NB4 (cell line): ENCODE data around the gene WDR20.

ENCODE experiments used
- POLR2A ChIP-seq: IDR thresholded peaks from 2 replicates; pipeline ENCODE4 v1.6.1; 2011; ENCODE audit warnings: mild to moderate bottlenecking; ENCODE audit not compliant: insufficient read length; ENCODE audit errors: extremely low read depth
- TF ChIP-seq, protein P1 (sequence below): IDR thresholded peaks from one replicate; pipeline ENCODE4 v1.5.1; 2012; ENCODE audit warnings: low read depth, low read length
- TF ChIP-seq, protein P2 (sequence below): IDR thresholded peaks from 2 replicates; pipeline ENCODE4 v1.6.1; 2011; ENCODE audit warnings: low read depth, low read length

DNA sequence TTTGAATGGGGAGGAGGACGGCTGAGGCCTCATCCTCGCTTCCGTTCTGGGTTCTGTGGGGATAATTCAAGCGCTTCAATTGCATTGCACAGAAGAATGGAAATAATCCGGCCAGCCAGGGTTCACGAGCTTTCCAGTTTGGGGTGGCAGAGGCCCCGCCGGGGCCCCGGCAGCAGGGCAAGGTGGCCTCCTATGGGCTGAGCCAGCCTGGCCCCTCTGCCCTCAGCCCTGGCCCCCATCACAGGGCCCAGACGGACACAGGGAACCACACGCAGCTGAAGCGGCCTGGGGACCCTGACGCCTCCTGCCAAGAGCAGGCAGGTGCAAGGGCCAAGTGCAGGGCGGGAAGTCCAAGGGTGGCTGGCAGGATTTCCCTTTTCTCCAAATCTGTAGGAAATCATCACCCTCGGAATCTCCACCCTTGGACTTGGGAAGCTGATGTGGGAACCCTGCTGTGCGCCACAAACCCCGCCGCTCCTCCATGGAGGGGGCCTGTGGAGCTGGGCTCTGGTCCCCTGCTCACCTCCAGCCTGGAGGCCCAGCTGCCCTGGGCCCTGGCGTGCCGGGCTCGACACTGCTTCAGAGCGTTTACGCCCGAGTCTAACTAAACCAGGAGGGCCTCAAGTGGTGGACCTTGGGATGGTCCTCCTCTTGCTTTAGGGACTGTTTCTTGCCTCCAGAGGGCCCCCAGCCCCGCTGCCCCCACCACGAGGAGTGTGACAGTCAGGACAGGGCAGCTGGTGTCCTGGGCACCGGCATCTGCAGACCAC lies 86.8 kb downstream of the WDR20 start:
- TF ChIP-seq, protein P1, sequence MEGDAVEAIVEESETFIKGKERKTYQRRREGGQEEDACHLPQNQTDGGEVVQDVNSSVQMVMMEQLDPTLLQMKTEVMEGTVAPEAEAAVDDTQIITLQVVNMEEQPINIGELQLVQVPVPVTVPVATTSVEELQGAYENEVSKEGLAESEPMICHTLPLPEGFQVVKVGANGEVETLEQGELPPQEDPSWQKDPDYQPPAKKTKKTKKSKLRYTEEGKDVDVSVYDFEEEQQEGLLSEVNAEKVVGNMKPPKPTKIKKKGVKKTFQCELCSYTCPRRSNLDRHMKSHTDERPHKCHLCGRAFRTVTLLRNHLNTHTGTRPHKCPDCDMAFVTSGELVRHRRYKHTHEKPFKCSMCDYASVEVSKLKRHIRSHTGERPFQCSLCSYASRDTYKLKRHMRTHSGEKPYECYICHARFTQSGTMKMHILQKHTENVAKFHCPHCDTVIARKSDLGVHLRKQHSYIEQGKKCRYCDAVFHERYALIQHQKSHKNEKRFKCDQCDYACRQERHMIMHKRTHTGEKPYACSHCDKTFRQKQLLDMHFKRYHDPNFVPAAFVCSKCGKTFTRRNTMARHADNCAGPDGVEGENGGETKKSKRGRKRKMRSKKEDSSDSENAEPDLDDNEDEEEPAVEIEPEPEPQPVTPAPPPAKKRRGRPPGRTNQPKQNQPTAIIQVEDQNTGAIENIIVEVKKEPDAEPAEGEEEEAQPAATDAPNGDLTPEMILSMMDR = no peak
- no peak for TF ChIP-seq POLR2A
- TF ChIP-seq, protein P2, sequence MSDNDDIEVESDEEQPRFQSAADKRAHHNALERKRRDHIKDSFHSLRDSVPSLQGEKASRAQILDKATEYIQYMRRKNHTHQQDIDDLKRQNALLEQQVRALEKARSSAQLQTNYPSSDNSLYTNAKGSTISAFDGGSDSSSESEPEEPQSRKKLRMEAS = no peak
